HG03280 (cell line): ENCODE data around the gene CBFA2T3.
A peak's percentile ranks its signal among the peaks of the same experiment; 100 is the strongest.

Experiments
- ATAC-seq: cut with Tn5 transposase; IDR thresholded peaks from one replicate; pipeline ENCODE4 v1.9.1; 2021; ENCODE audit warnings: mild to moderate bottlenecking, moderate library complexity; ENCODE audit not compliant: unreplicated experiment

The CBFA2T3 gene

GRCh38 chr16:88964636-88965035 is 12.4 kb downstream of the CBFA2T3 start:
- no peak for ATAC-seq

DNA sequence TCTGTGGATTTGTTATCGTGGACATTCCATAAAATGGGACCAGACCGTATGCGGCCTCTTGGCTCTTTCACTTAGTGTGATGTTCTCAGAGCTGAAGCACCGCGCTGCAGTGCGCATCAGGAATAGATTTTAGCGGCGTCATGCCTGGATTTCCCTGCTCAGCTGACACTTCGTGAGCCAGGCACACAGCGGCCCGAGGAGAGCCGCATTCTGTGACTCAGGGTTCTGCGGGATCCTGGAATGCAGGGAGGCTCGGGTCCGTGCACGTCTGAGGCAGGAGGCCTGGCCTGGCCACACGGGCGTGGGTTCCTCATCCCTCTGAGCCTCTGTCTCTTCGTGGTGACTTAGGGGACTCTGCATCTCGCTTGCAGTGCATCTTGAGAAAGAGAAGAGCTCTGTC is 13.4 kb downstream of the CBFA2T3 start:
- no peak for ATAC-seq

GRCh38 chr16:88962478-88963152 is 14.4 kb downstream of the CBFA2T3 start:
- no peak for ATAC-seq

DNA sequence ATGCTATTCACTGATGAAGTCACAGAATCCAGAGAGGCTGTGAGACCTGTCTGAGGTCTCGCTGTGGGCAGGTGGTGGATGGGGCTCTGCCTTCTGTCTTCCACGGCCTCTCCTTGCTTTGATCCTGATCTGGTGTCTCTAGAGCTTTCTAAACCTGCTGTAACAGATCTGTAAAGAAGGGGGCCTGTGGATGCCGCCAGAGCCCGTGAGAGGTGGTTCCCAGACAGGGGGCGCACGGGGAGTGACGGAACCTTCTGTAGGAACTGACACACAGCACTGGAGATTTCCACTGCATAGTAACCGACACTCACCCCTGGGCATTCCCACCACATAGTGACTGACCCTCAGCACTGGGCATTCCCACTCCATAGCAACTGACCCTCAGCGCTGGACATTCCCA is 16.0 kb downstream of the CBFA2T3 start:
- ATAC-seq, result no peak

DNA sequence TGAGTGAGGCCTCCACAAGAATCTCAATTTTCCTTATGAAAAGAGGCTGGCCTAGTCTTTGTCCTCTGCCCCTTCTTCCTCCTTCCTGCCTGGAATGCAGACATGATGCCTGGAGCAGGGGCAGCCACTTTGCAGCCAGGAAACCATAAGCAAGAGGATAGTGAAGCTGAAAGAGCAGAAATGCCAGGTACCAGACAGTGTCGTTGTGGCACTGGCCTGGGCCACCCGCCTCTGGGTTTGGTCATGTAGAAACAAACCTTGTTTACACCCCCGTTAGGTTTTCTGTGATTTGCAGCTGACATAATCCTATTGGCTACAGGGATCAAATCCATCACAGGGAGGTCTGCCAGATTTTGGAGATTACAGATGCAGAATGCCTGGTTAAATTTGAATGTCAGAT is 16.5 kb downstream of the CBFA2T3 start:
- no peak for ATAC-seq

DNA sequence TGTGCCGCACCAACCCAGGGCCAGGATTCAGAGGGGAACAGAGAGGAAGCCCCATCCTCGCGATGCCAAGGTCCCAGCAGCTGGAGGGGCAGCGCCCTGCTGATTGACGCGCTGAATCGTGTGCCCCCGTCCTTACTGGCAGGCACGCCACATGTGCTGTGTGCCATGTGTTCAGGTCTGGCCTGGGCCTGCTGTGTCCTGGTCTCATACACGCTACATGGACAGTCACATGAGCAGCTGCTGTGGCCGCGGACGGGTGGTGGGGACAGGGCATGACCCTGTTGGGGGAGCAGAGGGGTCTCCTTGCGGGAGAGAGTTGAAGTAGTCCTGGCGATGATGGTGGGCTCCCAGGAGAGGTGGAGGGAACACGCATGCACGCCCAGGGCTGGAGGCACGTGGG is 18.0 kb downstream of the CBFA2T3 start:
- ATAC-seq, result no peak

DNA sequence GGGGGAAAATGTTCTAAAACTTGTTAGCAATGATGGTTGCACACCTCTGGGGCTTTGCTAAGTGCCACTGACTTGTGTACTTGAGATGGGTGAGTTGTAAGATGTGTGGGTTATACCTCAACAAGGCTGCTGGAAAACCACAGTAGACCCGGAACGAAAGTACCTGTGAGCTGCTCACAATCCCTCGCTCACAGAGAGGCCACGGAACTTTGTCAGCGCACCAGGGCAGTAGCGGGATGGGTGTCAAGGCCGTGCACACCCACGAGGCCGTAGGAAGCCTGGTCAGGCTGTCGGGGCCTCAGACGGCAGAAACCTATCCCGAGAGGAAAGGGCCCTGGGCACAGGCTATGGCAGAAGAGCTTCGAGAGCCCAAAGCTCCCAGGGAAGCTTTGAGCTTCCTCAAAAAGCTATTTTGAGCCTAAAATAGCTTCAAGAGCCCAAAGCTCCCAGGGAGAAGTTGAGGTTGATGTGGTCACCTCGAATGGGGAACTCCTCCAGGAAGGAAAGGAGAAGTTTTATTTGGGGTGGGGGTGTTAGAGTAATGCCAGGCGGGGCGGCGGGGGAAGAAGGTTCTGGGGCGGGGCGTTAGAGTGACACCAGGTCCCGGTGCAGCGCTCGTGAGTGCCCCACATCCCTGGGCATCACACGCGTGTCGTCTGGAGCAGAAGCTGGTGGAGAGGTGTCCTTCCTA is 19.0 kb downstream of the CBFA2T3 start:
- no peak for ATAC-seq

GRCh38 chr16:88957433-88957767 is 19.6 kb downstream of the CBFA2T3 start:
- no peak for ATAC-seq

GRCh38 chr16:88956546-88957432 is 20.2 kb downstream of the CBFA2T3 start:
- ATAC-seq, result no peak

- no peak for ATAC-seq
These were observed 21.1 kb downstream of the CBFA2T3 start for GRCh38 chr16:88955906-88956305.

- ATAC-seq, result no peak
These were observed 23.9 kb downstream of the CBFA2T3 start for GRCh38 chr16:88953003-88953690.

DNA sequence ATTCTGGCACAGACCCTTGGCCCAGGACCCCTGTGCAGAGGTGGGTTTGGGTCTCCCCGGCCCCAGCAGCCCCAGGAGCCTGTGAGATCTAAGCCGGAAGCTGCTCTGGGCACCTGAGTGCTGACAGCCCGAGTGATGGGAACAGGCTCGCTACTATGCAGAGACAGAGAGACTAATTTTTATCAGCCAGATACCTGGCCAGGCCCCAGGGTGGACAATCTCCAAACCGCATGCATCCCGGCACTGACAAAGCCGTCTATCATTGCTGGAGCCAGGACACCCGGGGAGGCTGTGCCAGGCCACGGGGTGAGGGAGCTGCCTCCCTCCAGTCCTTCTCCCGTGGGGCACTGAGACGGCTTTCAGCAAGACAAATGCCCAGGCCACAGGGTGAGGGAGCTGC is 25.0 kb downstream of the CBFA2T3 start:
- no peak for ATAC-seq

DNA sequence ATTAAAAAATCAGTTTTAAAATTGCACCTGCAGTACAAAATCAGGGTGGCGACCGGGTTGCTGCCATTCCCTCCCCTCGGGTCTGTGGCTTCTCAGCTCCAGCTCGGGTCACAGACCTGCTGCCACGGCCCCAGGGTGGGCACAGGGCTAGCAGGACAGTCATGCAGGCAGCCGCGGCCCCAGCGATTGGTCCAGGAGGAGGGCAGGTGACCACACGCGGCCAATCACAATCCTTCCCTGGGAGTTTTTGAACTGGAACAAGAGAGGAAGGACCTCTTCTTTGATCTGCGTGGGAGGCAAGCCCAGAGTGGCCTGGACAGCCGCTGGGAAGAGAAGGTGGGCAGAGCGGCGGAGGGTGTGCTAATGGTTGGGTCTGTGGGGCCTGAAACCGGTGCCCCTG is 25.5 kb downstream of the CBFA2T3 start:
- ATAC-seq, result no peak

GRCh38 chr16:88948781-88949490 is 28.1 kb downstream of the CBFA2T3 start:
- no peak for ATAC-seq

DNA sequence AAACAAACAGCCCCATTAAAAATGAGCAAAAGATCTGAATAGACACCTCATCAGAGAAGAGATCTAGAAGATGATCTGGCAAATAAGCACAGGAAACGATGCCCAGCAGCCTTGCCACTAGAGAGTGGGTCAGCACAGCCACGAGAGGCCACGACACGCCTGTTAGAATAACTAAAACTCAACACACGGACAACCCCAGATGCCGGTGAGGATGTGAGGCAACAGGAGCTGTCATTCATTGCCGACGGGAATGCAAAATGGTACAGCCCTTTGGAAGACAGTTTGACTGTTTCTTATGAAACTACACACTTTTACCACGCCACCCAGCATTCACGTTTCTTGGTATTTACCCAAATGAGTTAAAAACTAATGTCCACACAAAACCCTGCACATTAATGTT is 31.5 kb downstream of the CBFA2T3 start:
- no peak for ATAC-seq

- ATAC-seq, result no peak
These were observed 33.3 kb downstream of the CBFA2T3 start for GRCh38 chr16:88943741-88944140.

GRCh38 chr16:88943131-88943664 is 33.8 kb downstream of the CBFA2T3 start:
- ATAC-seq, result no peak

- peak; percentile 55 for ATAC-seq
These were observed 34.8 kb downstream of the CBFA2T3 start for GRCh38 chr16:88941913-88942909.
